Endothelial cell (in vitro differentiated cells): Measurements from ENCODE around the gene PEX16. TPM values are rescaled to one million over a fixed set of nuclear protein-coding genes. Genes with fewer than 3 reads are reported as not detected.

Source experiments
- DNase-seq: peaks from one replicate; pipeline ENCODE4 v3.0.0; 2021; ENCODE audit warnings: low spot score
- H3K27ac Mint-ChIP-seq: one replicate; pipeline ENCODE4 v1.8.0; 2021; ENCODE audit warnings: mixed read lengths, inconsistent platforms; ENCODE audit not compliant: unreplicated experiment
- H3K27me3 Mint-ChIP-seq: one replicate; pipeline ENCODE4 v1.8.0; 2021; ENCODE audit warnings: mild to moderate bottlenecking, moderate library complexity, mixed read lengths, inconsistent platforms; ENCODE audit not compliant: unreplicated experiment
- H3K36me3 Mint-ChIP-seq: one replicate; pipeline ENCODE4 v1.8.0; 2021; ENCODE audit warnings: mild to moderate bottlenecking, low read depth, mixed read lengths, inconsistent platforms; ENCODE audit not compliant: unreplicated experiment
- H3K4me1 Mint-ChIP-seq: one replicate; pipeline ENCODE4 v1.8.0; 2021; ENCODE audit warnings: mild to moderate bottlenecking, mixed read lengths, inconsistent platforms; ENCODE audit not compliant: unreplicated experiment
- H3K4me3 Mint-ChIP-seq: one replicate; pipeline ENCODE4 v1.8.0; 2021; ENCODE audit warnings: mild to moderate bottlenecking, mixed read lengths, inconsistent platforms; ENCODE audit not compliant: unreplicated experiment
- H3K9me3 Mint-ChIP-seq: one replicate; pipeline ENCODE4 v1.8.0; 2021; ENCODE audit warnings: mixed read lengths, inconsistent platforms; ENCODE audit not compliant: unreplicated experiment
- total RNA-seq: library from RNA; stranded (reverse); fragmentation: NEBNext Ultra II Directional; extraction: Animal tissue kit (Norgen Biotek cat#: 25700); gene quantifications from one replicate; pipeline ENCODE4 v1.2.1, GENCODE V29; 2021; ENCODE audit not compliant: unreplicated experiment
- TF ChIP-seq, protein P1 (sequence below): fragments of 200-600 bp; sonication (generic); IDR thresholded peaks from one replicate; pipeline ENCODE4 v1.5.0; 2021; ENCODE audit warnings: antibody characterized with exemption; ENCODE audit not compliant: unreplicated experiment

Gene PEX16
- total RNA-seq, 1 donor from 2014 or later, result 28.1 TPM

DNA sequence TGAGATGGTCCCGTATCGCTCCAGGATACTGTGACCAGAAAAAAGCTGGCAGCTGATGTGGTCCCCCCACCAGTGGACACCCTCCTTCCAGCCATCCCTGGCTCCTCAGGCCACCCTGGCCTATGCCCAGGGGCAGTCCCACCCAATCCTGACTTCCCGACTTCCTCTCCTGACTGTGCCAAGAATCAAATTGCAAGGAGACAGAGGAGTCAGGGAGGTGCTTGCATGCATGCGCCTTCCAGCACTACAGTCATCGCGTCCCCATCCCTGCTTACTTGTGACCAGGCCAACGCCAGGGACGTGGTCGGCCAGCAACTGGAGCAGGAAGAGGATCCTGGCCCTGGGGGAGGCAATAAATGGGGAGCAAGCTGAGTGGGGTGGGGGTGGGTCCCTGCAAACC, 7.1 kb downstream of the PEX16 start:
- no peak overlapping the region for H3K27ac Mint-ChIP-seq
- TF ChIP-seq, protein P1, sequence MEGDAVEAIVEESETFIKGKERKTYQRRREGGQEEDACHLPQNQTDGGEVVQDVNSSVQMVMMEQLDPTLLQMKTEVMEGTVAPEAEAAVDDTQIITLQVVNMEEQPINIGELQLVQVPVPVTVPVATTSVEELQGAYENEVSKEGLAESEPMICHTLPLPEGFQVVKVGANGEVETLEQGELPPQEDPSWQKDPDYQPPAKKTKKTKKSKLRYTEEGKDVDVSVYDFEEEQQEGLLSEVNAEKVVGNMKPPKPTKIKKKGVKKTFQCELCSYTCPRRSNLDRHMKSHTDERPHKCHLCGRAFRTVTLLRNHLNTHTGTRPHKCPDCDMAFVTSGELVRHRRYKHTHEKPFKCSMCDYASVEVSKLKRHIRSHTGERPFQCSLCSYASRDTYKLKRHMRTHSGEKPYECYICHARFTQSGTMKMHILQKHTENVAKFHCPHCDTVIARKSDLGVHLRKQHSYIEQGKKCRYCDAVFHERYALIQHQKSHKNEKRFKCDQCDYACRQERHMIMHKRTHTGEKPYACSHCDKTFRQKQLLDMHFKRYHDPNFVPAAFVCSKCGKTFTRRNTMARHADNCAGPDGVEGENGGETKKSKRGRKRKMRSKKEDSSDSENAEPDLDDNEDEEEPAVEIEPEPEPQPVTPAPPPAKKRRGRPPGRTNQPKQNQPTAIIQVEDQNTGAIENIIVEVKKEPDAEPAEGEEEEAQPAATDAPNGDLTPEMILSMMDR, result no peak
- peaks cover 19% of the 10 kb centered on the region for H3K27me3 Mint-ChIP-seq
- no peaks in the 10 kb centered on the region for H3K36me3 Mint-ChIP-seq
- H3K4me1 Mint-ChIP-seq, result peaks cover 8% of the 10 kb centered on the region
- no peak for DNase-seq
- no peak overlapping the region for H3K4me3 Mint-ChIP-seq
- H3K9me3 Mint-ChIP-seq, result no peaks in the 10 kb centered on the region

GRCh38 chr11:45909594-45910475, 7.8 kb downstream of the PEX16 start:
- DNase-seq, result no peak
- Mint-ChIP-seq H3K4me3 (no peak overlapping the region), H3K4me1 (peaks cover 8% of the 10 kb centered on the region), H3K36me3 (no peaks in the 10 kb centered on the region), H3K27me3 (peaks cover 18% of the 10 kb centered on the region), H3K27ac (no peak overlapping the region), H3K9me3 (no peaks in the 10 kb centered on the region)
- TF ChIP-seq, protein P1, result no peak

DNA sequence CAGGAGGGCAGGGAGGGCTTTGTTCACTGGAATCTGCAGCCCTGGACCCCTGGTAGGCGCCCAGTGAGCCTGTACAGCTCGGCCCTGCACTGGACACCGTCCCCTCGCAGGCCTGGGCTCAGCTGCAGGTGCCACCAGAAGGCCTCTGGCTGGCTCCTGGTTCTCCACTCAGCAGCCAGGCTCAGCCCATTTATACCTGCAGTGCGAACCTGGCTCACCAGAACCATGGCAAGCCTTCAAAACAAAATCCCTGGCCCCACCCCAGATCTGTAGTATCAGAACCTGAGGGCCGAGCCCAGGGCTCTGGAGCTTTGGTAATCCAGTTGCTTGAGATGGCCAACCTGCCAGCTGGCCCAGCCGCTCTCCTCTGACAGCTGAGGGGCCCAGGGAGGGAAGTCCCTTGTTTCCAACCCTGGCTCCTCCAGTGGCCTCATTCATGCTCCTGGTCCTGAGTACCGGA, 9.7 kb downstream of the PEX16 start:
- no peaks in the 10 kb centered on the region for H3K36me3 Mint-ChIP-seq
- no peak for DNase-seq
- H3K27me3 Mint-ChIP-seq, result peaks cover 23% of the 10 kb centered on the region
- H3K27ac Mint-ChIP-seq, result no peak overlapping the region
- TF ChIP-seq, protein P1, result no peak
- peaks cover 8% of the 10 kb centered on the region for H3K4me1 Mint-ChIP-seq
- H3K4me3 Mint-ChIP-seq, result no peak overlapping the region
- H3K9me3 Mint-ChIP-seq, result no peaks in the 10 kb centered on the region

DNA sequence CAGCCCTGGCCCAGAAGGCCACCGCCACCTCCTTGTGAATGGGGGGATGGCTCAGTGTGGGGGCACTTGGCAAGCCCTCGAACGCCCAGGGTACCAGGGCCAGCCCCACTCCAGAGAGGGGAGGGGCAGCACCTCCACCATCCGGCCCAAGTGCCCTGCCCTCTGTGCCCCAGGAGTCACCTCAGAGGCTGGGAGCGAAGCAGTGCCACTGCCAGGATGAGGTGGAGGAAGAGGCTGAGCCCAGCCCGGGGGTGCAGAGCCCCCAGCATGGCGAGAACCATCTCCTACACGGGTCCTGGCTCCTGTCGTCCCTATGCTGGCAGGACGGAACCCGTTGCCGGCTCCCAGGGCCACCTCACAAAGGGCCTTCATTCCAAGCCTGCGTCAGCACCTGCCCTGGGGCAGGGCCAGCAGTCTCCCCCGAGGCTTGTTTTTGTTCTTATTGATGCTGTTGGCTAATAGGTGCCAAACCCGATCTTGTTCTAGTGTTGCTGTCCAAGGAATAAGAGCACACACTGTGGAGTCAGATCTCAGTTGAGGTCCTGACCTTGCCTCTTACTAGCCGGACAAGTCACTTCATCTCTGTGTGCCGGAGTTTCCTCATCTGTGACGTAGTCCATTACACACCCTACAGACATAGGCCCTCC, 10.6 kb downstream of the PEX16 start, which contains the start of gene FREY1:
Gene FREY1 (minus strand): TSS at position 307 of the 647 bp plus-strand sequence. CDS start 26 bp downstream, at position 281.
- Mint-ChIP-seq H3K36me3 (no peaks in the 10 kb centered on the region), H3K27ac (no peak within 1 kb of the TSS)
- no peak for DNase-seq

More for the DNA sequence above, 10.6 kb downstream of the PEX16 start, which contains the start of gene FREY1:
- Mint-ChIP-seq H3K9me3 (no peaks in the 10 kb centered on the region), H3K27me3 (peaks cover 28% of the 10 kb centered on the region), H3K4me3 (no peak within 1 kb of the TSS), H3K4me1 (peaks cover 8% of the 10 kb centered on the region)
- TF ChIP-seq, protein P1, result no peak
